ENCODE data around the gene OSMR. TPM values are rescaled to one million over a fixed set of nuclear protein-coding genes. Genes with fewer than 3 reads are reported as not detected.

The OSMR gene
- total and polyA plus RNA-seq, 2 experiments from 2014 or later, result 1.5 to 2.6 TPM

DNA sequence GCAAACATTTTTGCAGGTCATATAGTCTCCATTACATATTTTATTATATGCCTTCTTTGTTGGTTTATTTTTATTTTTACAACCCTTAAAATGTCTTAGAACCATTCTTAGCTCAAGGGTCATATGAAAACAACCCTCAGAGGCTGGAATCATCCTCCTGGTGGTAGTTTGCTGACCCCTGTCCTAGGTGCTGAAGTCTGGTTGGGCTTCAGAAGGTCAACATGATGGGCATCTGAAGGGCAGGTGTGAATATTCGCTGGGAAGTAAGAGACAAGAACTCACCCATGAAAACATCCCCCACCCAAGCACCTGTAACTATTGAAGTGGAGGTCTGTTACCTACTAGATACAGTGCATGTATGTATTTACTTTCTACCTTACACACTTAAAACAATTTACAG, 75.4 kb downstream of the OSMR start:
- H3K36me3 Mint-ChIP-seq (ENCODE audit: low read depth), result peaks cover under 1% of the 10 kb centered on the region; the same call in 1 of the 3 replicates
- peaks cover 14% of the 10 kb centered on the region for H3K4me1 Mint-ChIP-seq
- no peak overlapping the region for H2AFZ ChIP-seq
- no peaks in the 10 kb centered on the region for H3K79me2 ChIP-seq (replicated peaks; ENCODE audit: insufficient read depth)
- TF ChIP-seq NANOG (IDR thresholded peaks at IDR 0.05; ENCODE audit: borderline replicate concordance) (no peak), CREB1 (CRISPR knock-in tag; IDR thresholded peaks at IDR 0.05; ENCODE audit: low read depth) (no peak), POLR2AphosphoS5 (IDR thresholded peaks at IDR 0.05; ENCODE audit: low read depth) (no peak), ZNF114 (CRISPR knock-in tag; IDR thresholded peaks at IDR 0.05) (no peak), JUNB (IDR thresholded peaks at IDR 0.05; ENCODE audit: unreplicated experiment) (no peak)
- TF ChIP-seq, protein P1, sequence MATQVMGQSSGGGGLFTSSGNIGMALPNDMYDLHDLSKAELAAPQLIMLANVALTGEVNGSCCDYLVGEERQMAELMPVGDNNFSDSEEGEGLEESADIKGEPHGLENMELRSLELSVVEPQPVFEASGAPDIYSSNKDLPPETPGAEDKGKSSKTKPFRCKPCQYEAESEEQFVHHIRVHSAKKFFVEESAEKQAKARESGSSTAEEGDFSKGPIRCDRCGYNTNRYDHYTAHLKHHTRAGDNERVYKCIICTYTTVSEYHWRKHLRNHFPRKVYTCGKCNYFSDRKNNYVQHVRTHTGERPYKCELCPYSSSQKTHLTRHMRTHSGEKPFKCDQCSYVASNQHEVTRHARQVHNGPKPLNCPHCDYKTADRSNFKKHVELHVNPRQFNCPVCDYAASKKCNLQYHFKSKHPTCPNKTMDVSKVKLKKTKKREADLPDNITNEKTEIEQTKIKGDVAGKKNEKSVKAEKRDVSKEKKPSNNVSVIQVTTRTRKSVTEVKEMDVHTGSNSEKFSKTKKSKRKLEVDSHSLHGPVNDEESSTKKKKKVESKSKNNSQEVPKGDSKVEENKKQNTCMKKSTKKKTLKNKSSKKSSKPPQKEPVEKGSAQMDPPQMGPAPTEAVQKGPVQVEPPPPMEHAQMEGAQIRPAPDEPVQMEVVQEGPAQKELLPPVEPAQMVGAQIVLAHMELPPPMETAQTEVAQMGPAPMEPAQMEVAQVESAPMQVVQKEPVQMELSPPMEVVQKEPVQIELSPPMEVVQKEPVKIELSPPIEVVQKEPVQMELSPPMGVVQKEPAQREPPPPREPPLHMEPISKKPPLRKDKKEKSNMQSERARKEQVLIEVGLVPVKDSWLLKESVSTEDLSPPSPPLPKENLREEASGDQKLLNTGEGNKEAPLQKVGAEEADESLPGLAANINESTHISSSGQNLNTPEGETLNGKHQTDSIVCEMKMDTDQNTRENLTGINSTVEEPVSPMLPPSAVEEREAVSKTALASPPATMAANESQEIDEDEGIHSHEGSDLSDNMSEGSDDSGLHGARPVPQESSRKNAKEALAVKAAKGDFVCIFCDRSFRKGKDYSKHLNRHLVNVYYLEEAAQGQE (IDR thresholded peaks at IDR 0.05; ENCODE audit: unreplicated experiment), result peak; percentile 79
- TF ChIP-seq, protein P2, sequence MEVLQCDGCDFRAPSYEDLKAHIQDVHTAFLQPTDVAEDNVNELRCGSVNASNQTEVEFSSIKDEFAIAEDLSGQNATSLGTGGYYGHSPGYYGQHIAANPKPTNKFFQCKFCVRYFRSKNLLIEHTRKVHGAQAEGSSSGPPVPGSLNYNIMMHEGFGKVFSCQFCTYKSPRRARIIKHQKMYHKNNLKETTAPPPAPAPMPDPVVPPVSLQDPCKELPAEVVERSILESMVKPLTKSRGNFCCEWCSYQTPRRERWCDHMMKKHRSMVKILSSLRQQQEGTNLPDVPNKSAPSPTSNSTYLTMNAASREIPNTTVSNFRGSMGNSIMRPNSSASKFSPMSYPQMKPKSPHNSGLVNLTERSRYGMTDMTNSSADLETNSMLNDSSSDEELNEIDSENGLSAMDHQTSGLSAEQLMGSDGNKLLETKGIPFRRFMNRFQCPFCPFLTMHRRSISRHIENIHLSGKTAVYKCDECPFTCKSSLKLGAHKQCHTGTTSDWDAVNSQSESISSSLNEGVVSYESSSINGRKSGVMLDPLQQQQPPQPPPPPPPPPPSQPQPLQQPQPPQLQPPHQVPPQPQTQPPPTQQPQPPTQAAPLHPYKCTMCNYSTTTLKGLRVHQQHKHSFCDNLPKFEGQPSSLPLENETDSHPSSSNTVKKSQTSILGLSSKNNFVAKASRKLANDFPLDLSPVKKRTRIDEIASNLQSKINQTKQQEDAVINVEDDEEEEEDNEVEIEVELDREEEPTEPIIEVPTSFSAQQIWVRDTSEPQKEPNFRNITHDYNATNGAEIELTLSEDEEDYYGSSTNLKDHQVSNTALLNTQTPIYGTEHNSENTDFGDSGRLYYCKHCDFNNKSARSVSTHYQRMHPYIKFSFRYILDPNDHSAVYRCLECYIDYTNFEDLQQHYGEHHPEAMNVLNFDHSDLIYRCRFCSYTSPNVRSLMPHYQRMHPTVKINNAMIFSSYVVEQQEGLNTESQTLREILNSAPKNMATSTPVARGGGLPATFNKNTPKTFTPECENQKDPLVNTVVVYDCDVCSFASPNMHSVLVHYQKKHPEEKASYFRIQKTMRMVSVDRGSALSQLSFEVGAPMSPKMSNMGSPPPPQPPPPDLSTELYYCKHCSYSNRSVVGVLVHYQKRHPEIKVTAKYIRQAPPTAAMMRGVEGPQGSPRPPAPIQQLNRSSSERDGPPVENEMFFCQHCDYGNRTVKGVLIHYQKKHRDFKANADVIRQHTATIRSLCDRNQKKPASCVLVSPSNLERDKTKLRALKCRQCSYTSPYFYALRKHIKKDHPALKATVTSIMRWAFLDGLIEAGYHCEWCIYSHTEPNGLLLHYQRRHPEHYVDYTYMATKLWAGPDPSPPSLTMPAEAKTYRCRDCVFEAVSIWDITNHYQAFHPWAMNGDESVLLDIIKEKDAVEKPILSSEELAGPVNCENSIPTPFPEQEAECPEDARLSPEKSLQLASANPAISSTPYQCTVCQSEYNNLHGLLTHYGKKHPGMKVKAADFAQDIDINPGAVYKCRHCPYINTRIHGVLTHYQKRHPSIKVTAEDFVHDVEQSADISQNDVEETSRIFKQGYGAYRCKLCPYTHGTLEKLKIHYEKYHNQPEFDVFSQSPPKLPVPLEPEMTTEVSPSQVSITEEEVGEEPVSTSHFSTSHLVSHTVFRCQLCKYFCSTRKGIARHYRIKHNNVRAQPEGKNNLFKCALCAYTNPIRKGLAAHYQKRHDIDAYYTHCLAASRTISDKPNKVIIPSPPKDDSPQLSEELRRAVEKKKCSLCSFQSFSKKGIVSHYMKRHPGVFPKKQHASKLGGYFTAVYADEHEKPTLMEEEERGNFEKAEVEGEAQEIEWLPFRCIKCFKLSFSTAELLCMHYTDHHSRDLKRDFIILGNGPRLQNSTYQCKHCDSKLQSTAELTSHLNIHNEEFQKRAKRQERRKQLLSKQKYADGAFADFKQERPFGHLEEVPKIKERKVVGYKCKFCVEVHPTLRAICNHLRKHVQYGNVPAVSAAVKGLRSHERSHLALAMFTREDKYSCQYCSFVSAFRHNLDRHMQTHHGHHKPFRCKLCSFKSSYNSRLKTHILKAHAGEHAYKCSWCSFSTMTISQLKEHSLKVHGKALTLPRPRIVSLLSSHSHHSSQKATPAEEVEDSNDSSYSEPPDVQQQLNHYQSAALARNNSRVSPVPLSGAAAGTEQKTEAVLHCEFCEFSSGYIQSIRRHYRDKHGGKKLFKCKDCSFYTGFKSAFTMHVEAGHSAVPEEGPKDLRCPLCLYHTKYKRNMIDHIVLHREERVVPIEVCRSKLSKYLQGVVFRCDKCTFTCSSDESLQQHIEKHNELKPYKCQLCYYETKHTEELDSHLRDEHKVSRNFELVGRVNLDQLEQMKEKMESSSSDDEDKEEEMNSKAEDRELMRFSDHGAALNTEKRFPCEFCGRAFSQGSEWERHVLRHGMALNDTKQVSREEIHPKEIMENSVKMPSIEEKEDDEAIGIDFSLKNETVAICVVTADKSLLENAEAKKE (CRISPR knock-in tag; IDR thresholded peaks at IDR 0.05), result 0 out of 2 replicates have a peak, but pooled peaks have one; percentile 40
- TF ChIP-seq, protein P3, sequence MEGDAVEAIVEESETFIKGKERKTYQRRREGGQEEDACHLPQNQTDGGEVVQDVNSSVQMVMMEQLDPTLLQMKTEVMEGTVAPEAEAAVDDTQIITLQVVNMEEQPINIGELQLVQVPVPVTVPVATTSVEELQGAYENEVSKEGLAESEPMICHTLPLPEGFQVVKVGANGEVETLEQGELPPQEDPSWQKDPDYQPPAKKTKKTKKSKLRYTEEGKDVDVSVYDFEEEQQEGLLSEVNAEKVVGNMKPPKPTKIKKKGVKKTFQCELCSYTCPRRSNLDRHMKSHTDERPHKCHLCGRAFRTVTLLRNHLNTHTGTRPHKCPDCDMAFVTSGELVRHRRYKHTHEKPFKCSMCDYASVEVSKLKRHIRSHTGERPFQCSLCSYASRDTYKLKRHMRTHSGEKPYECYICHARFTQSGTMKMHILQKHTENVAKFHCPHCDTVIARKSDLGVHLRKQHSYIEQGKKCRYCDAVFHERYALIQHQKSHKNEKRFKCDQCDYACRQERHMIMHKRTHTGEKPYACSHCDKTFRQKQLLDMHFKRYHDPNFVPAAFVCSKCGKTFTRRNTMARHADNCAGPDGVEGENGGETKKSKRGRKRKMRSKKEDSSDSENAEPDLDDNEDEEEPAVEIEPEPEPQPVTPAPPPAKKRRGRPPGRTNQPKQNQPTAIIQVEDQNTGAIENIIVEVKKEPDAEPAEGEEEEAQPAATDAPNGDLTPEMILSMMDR (conservative IDR thresholded peaks at IDR 0.05; ENCODE audit: low read depth in 2 of 2), result no peak
- H3K27me3 Mint-ChIP-seq (ENCODE audit: insufficient read depth, low read depth, poor library complexity), result peaks cover 3% of the 10 kb centered on the region
- no peak overlapping the region for H3K4me3 ChIP-seq
- no peak overlapping the region for H3K27ac ChIP-seq (ENCODE audit: low read depth)
- H3K4me2 ChIP-seq, result no peak overlapping the region
- 0 out of 2 replicates have a peak, but pooled peaks cover 8% of the 10 kb centered on the region for H3K9me2 ChIP-seq (ENCODE audit: insufficient read depth)
- H3K4me1 ChIP-seq (ENCODE audit: insufficient read depth), result peaks cover 13% of the 10 kb centered on the region; the same call in 1 of the 2 replicates
- ATAC-seq (peak; percentile 64), DNase-seq (ENCODE audit: low spot score) (peak; percentile 54)
- no peaks in the 10 kb centered on the region for H3K36me3 ChIP-seq (ENCODE audit: insufficient read depth)
- H3K27ac Mint-ChIP-seq, result no peak overlapping the region
- H3K9me3 Mint-ChIP-seq, result 0 out of 3 replicates have a peak, but pooled peaks cover under 1% of the 10 kb centered on the region
- no peaks in the 10 kb centered on the region for H3K27me3 ChIP-seq (ENCODE audit: insufficient read depth)
- H3K4me3 Mint-ChIP-seq, result no peak overlapping the region
- H4K20me1 ChIP-seq (replicated peaks; ENCODE audit: insufficient read depth), result no peaks in the 10 kb centered on the region
- no peaks in the 10 kb centered on the region for H3F3A ChIP-seq (replicated peaks; ENCODE audit: low read depth)

All from GM23338 (cell line).